Sigmoid colon (tissue), 4 donors: ENCODE data around the gene FAM184B.

Experiments used
- CTCF ChIP-seq, 4 experiments: fragments of 450-650 bp in 3 of 4; fragments of 200-600 bp in 1 of 4; IDR thresholded peaks; one replicate each; pipeline ENCODE4 v1.5.1; 2016 to 2019; ENCODE audit warnings: antibody characterized with exemption in 4 of 4, mild to moderate bottlenecking in 3 of 4, moderate library complexity in 2 of 4
- EP300 ChIP-seq, 4 donors: sonication (generic); formaldehyde crosslinking; IDR thresholded peaks; one replicate each; pipeline ENCODE4 v1.6.1; 2017; ENCODE audit warnings: antibody characterized with exemption in 4 of 4
- POLR2A ChIP-seq, 2 donors: fragments of 450-650 bp; IDR thresholded peaks; one replicate each; pipeline ENCODE4 v1.6.1; 2016; ENCODE audit warnings: antibody characterized with exemption in 2 of 2, mild to moderate bottlenecking in 2 of 2, moderate library complexity in 2 of 2
- POLR2AphosphoS5 ChIP-seq, 4 donors: sonication (generic); formaldehyde crosslinking; IDR thresholded peaks; one replicate each; pipeline ENCODE4 v1.6.1; 2017; ENCODE audit warnings: antibody characterized with exemption in 4 of 4

GRCh38 chr4:17688011-17688441 lies 93.4 kb downstream of the FAM184B start:
- TF ChIP-seq CTCF (IDR thresholded peaks at IDR 0.05) (no peak), POLR2AphosphoS5 (IDR thresholded peaks at IDR 0.05) (no peak), POLR2A (IDR thresholded peaks at IDR 0.05) (no peak), EP300 (IDR thresholded peaks at IDR 0.05) (no peak)
